Measurements from ENCODE around the gene CLTA. TPM values are rescaled to one million over a fixed set of nuclear protein-coding genes. Genes with fewer than 3 reads are reported as not detected.
A peak's percentile ranks its signal among the peaks of the same experiment; 100 is the strongest.

The CLTA gene
- total RNA-seq (10 to 100 TPM; 69.9 to 72.3 TPM), polyA plus RNA-seq (100 to 1,000 TPM in 1 of 2 donors, 10 to 100 TPM in 1; 46.0 to 106 TPM)

GRCh38 chr9:36190388-36191289, at the start of gene CLTA:
Gene CLTA, plus strand, starts transcription at chr9:36190921. Its CDS starts 136 bp downstream, at chr9:36191057.
- Histone ChIP-seq H3K27ac (ENCODE audit: low read depth, low read length) (peak within 1 kb of the TSS; percentile 91), H3K36me3 (ENCODE audit: insufficient read depth, low read length) (peaks cover 8% of the 10 kb centered on the region), H3K4me1 (ENCODE audit: insufficient read depth, low read length) (peaks cover 42% of the 10 kb centered on the region), H3K9me3 (ENCODE audit: control insufficient read depth in 1 of 2, low read length in 2 of 2) (no peaks in the 10 kb centered on the region), H3K4me3 (ENCODE audit: low read length in 2 of 2) (peak within 1 kb of the TSS; percentile 87 to 94), H3K27me3 (ENCODE audit: insufficient read depth, low read length) (no peaks in the 10 kb centered on the region)
- DNase-seq, result peak; percentile 93 to 98 (median 95)
- peak within 1 kb of the TSS; percentile 92 to 96 (median 96) for H3K27ac Mint-ChIP-seq
- intact Hi-C loops (cut with micrococcal nuclease), result loop anchor here (1.0 kb wide), 5 partner anchors 39 to 210 kb away; partner anchors contain the start of genes GNE and RNF38
- CTCF ChIA-PET (ENCODE audit: partially characterized antibody), result interaction anchor here (0.6 to 4.5 kb wide), 35 partner anchors 8 to 538 kb away, joined by 3 to 70 read pairs (median 5); partner anchors contain the start of genes CCIN, GLIPR2 and GNE
- H3K9me3 Mint-ChIP-seq, result peaks cover 0 to 2% (median 0%) of the 10 kb centered on the region in 8 donors
- peak within 1 kb of the TSS; percentile 90 to 98 (median 94) for H3K4me3 Mint-ChIP-seq
- H3K27me3 Mint-ChIP-seq, result peaks cover 0 to 1% of the 10 kb centered on the region in 2 donors
- H3K36me3 Mint-ChIP-seq, result peaks cover 6 to 25% of the 10 kb centered on the region in 2 donors
- peaks cover 36 to 57% (median 44%) of the 10 kb centered on the region in 4 donors for H3K4me1 Mint-ChIP-seq
- POLR2A ChIA-PET (ENCODE audit: partially characterized antibody), result interaction anchor here (0.5 to 3.1 kb wide), 25 partner anchors 8 to 1275 kb away, joined by 3 to 21 read pairs (median 4); partner anchors contain the start of genes GLIPR2, GNE and SPAG8

- Mint-ChIP-seq H3K4me3 (peak overlapping the region; percentile 36 to 97 (median 83)), H3K4me1 (peaks cover 75 to 94% (median 91%) of the 10 kb centered on the region in 4 donors), H3K27ac (peak overlapping the region; percentile 89 to 97 (median 92)), H3K36me3 (peaks cover 21 to 49% of the 10 kb centered on the region in 2 donors), H3K27me3 (no peaks in the 10 kb centered on the region), H3K9me3 (peaks cover 0 to 11% (median 8%) of the 10 kb centered on the region in 8 donors)
- Histone ChIP-seq H3K4me3 (ENCODE audit: low read length in 2 of 2) (no peak overlapping the region), H3K27me3 (ENCODE audit: insufficient read depth, low read length) (no peaks in the 10 kb centered on the region), H3K27ac (ENCODE audit: low read depth, low read length) (peak overlapping the region; percentile 73), H3K36me3 (ENCODE audit: insufficient read depth, low read length) (no peaks in the 10 kb centered on the region), H3K4me1 (ENCODE audit: insufficient read depth, low read length) (peaks cover 94% of the 10 kb centered on the region), H3K9me3 (ENCODE audit: control insufficient read depth in 1 of 2, low read length in 2 of 2) (peaks cover 0 to 7% of the 10 kb centered on the region in 2 donors)
- intact Hi-C loops (cut with micrococcal nuclease), result no loop called here
- no peak for DNase-seq
- CTCF ChIA-PET (ENCODE audit: partially characterized antibody), result interaction anchor here (1.0 to 9.9 kb wide), 4 partner anchors 10 to 39 kb away, joined by 4 to 100 read pairs (median 4); partner anchors contain the start of gene CCIN
- POLR2A ChIA-PET (ENCODE audit: partially characterized antibody), result interaction anchor here (0.6 to 9.3 kb wide), 5 partner anchors 7 to 50 kb away, joined by 3 to 159 read pairs (median 3); partner anchors contain the start of gene CLTA
These were observed 49.4 kb upstream of the CLTA start for GRCh38 chr9:36141288-36141687.

GRCh38 chr9:36141761-36142160, 49.0 kb upstream of the CLTA start:
- peak overlapping the region; percentile 36 to 97 (median 92) for H3K4me3 Mint-ChIP-seq
- no peaks in the 10 kb centered on the region for H3K36me3 ChIP-seq (ENCODE audit: insufficient read depth, low read length)
- ChIA-PET POLR2A (ENCODE audit: partially characterized antibody) (interaction anchor here (0.6 to 9.3 kb wide), 5 partner anchors 7 to 39 kb away, joined by 3 to 159 read pairs (median 11); no protein-coding TSS in a partner anchor), CTCF (ENCODE audit: partially characterized antibody) (interaction anchor here (1.0 to 9.9 kb wide), 6 partner anchors 9 to 133 kb away, joined by 4 to 100 read pairs (median 4); partner anchors contain the start of gene CCIN)
- peaks cover 99% of the 10 kb centered on the region for H3K4me1 ChIP-seq (ENCODE audit: insufficient read depth, low read length)
- peak overlapping the region in 1 of 2 donors; percentile 58 for H3K4me3 ChIP-seq (ENCODE audit: low read length in 2 of 2)
- H3K27ac Mint-ChIP-seq, result peak overlapping the region; percentile 78 to 98 (median 95)
- H3K36me3 Mint-ChIP-seq, result peaks cover 23 to 51% of the 10 kb centered on the region in 2 donors
- intact Hi-C loops (cut with micrococcal nuclease), result no loop called here
- no peaks in the 10 kb centered on the region for H3K27me3 Mint-ChIP-seq
- DNase-seq, result no peak
- H3K4me1 Mint-ChIP-seq, result peaks cover 77 to 99% (median 94%) of the 10 kb centered on the region in 4 donors
- peaks cover 0 to 13% (median 8%) of the 10 kb centered on the region in 8 donors for H3K9me3 Mint-ChIP-seq
- H3K27me3 ChIP-seq (ENCODE audit: insufficient read depth, low read length), result no peaks in the 10 kb centered on the region
- peaks cover 0 to 7% of the 10 kb centered on the region in 2 donors for H3K9me3 ChIP-seq (ENCODE audit: control insufficient read depth in 1 of 2, low read length in 2 of 2)
- H3K27ac ChIP-seq (ENCODE audit: low read depth, low read length), result peak overlapping the region; percentile 73

- Histone ChIP-seq H3K4me1 (ENCODE audit: insufficient read depth, low read length) (peaks cover 100% of the 10 kb centered on the region), H3K27me3 (ENCODE audit: insufficient read depth, low read length) (no peaks in the 10 kb centered on the region), H3K9me3 (ENCODE audit: control insufficient read depth in 1 of 2, low read length in 2 of 2) (peaks cover 0 to 7% of the 10 kb centered on the region in 2 donors), H3K36me3 (ENCODE audit: insufficient read depth, low read length) (no peaks in the 10 kb centered on the region), H3K27ac (ENCODE audit: low read depth, low read length) (peak overlapping the region; percentile 73), H3K4me3 (ENCODE audit: low read length in 2 of 2) (peak overlapping the region; percentile 50 to 58)
- intact Hi-C loops (cut with micrococcal nuclease), result no loop called here
- no peak for DNase-seq
- peaks cover 80 to 100% (median 97%) of the 10 kb centered on the region in 4 donors for H3K4me1 Mint-ChIP-seq
- H3K36me3 Mint-ChIP-seq, result peaks cover 32 to 52% of the 10 kb centered on the region in 2 donors
- CTCF ChIA-PET (ENCODE audit: partially characterized antibody), result interaction anchor here (1.2 to 9.9 kb wide), 6 partner anchors 8 to 134 kb away, joined by 4 to 100 read pairs (median 8); partner anchors contain the start of gene CLTA
- no peaks in the 10 kb centered on the region for H3K27me3 Mint-ChIP-seq
- peaks cover 0 to 13% (median 8%) of the 10 kb centered on the region in 8 donors for H3K9me3 Mint-ChIP-seq
- POLR2A ChIA-PET (ENCODE audit: partially characterized antibody), result interaction anchor here (0.6 to 9.3 kb wide), 4 partner anchors 6 to 48 kb away, joined by 3 to 159 read pairs (median 24); no protein-coding TSS in a partner anchor
- peak overlapping the region; percentile 88 to 97 (median 92) for H3K4me3 Mint-ChIP-seq
- peak overlapping the region; percentile 95 to 100 (median 98) for H3K27ac Mint-ChIP-seq
These were observed 48.0 kb upstream of the CLTA start for GRCh38 chr9:36142510-36143244.

- peak overlapping the region; percentile 50 to 58 for H3K4me3 ChIP-seq (ENCODE audit: low read length in 2 of 2)
- peak overlapping the region; percentile 73 for H3K27ac ChIP-seq (ENCODE audit: low read depth, low read length)
- H3K36me3 ChIP-seq (ENCODE audit: insufficient read depth, low read length), result no peaks in the 10 kb centered on the region
- H3K27me3 ChIP-seq (ENCODE audit: insufficient read depth, low read length), result no peaks in the 10 kb centered on the region
- Mint-ChIP-seq H3K9me3 (peaks cover 0 to 13% (median 8%) of the 10 kb centered on the region in 8 donors), H3K4me3 (peak overlapping the region; percentile 88 to 97 (median 92)), H3K27ac (peak overlapping the region; percentile 95 to 100 (median 98)), H3K27me3 (no peaks in the 10 kb centered on the region), H3K4me1 (peaks cover 79 to 100% (median 96%) of the 10 kb centered on the region in 4 donors), H3K36me3 (peaks cover 34 to 53% of the 10 kb centered on the region in 2 donors)
- intact Hi-C loops (cut with micrococcal nuclease), result no loop called here
- H3K9me3 ChIP-seq (ENCODE audit: control insufficient read depth in 1 of 2, low read length in 2 of 2), result peaks cover 0 to 7% of the 10 kb centered on the region in 2 donors
- ChIA-PET CTCF (ENCODE audit: partially characterized antibody) (interaction anchor here (1.7 to 9.9 kb wide), 5 partner anchors 8 to 47 kb away, joined by 5 to 100 read pairs (median 9); partner anchors contain the start of gene CLTA), POLR2A (ENCODE audit: partially characterized antibody) (interaction anchor here (1.9 to 9.3 kb wide), 5 partner anchors 5 to 47 kb away, joined by 6 to 159 read pairs (median 16); partner anchors contain the start of gene CLTA)
- peaks cover 100% of the 10 kb centered on the region for H3K4me1 ChIP-seq (ENCODE audit: insufficient read depth, low read length)
- no peak for DNase-seq
These were observed 47.5 kb upstream of the CLTA start for GRCh38 chr9:36143245-36143641.

All from CD4-positive, alpha-beta memory T cell (primary cell).